HUDEP-2 (cell line): ENCODE measurements around the gene TERB1.
"Not testable (repeated sequence)": the region's sequence is repeated elsewhere in the genome, so short reads cannot be mapped to it uniquely, and the experiment has no call there.

Source experiments
- DNase-seq, 76 experiments: peaks; one replicate each; lab custom pipeline; 2025; ENCODE audit not compliant: unreplicated experiment in 76 of 76; lab: John Stamatoyannopoulos, UW

The TERB1 gene

GRCh38 chr16:66830422-66831404, 29.3 kb upstream of the TERB1 start, which contains the start of gene NAE1:
NAE1 (minus strand) TSS chr16:66830976; CDS start chr16:66830899, 77 bp downstream.
- DNase-seq: peak in 71 of 76 experiments; percentile 22 to 89 (median 73)

- DNase-seq: no peak
These were observed 22.6 kb upstream of the TERB1 start for GRCh38 chr16:66824006-66824405.

DNA sequence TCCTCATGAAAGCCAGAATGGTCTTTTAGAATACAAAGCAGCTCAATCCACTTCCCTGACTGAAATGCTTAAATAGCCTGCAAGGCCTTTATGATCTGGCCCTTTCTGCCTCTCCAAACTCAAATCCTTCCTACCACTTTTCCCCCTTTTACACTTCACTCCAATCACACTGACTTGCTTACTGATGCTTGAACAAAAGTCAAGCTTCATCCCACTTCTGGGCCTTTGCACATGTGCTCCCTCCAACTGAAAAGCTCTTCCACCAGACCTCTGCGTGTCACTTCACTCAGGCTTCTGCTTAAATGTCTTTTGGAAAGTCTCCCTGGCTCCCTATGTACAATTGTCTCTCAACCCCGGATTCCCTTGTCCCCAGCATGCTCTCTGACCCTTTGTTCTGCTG, 13.3 kb upstream of the TERB1 start:
- no peak for DNase-seq

GRCh38 chr16:66811043-66811442, 9.7 kb upstream of the TERB1 start:
- DNase-seq: no peak

DNA sequence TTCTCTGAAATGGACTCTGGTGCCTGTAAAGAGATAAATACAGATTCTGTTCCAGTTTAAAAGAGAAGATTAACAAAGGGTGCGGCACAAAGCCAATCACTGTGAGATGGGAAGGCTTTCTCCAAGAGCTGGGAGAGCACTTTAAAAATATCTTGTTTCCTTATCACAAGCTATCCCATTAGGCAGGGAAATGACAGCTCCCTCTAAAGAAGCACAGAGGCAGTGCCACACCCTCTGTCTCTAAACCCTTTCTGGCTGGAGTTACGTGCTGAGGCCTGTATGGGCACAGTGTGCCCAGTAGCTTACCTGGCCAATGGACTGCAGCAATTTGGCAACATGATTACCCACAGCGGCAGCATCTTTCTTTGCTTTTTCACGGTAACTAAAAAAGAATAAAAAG, 9.0 kb upstream of the TERB1 start:
- DNase-seq: no peak

GRCh38 chr16:66809765-66810164, 8.4 kb upstream of the TERB1 start:
- no peak for DNase-seq

DNA sequence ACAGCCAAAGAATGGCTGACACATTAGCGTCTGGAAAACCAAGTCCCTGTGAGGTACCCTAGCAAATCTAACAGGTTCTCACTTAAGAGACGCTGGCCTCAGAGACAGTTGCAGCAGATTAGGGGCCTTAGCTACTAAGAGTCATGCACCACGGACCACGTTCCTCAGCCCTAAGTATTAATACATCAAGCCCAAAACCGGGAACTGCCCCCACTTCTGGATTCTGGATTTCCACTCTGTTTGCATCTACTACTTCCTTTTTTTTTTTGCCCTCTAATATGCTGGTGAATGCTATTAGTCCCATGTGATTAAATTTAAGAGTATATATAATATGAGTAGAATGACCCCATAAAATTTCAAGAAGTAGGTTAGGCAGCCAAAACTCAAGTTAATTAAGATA, 775 bp upstream of the TERB1 start:
- DNase-seq: no peak

- no peak for DNase-seq
These were observed 528 bp downstream of the TERB1 start for GRCh38 chr16:66800856-66801255.

GRCh38 chr16:66798161-66798560, 3.2 kb downstream of the TERB1 start:
- DNase-seq: no peak

GRCh38 chr16:66793984-66794383, 7.4 kb downstream of the TERB1 start:
- DNase-seq: not testable (repeated sequence)

DNA sequence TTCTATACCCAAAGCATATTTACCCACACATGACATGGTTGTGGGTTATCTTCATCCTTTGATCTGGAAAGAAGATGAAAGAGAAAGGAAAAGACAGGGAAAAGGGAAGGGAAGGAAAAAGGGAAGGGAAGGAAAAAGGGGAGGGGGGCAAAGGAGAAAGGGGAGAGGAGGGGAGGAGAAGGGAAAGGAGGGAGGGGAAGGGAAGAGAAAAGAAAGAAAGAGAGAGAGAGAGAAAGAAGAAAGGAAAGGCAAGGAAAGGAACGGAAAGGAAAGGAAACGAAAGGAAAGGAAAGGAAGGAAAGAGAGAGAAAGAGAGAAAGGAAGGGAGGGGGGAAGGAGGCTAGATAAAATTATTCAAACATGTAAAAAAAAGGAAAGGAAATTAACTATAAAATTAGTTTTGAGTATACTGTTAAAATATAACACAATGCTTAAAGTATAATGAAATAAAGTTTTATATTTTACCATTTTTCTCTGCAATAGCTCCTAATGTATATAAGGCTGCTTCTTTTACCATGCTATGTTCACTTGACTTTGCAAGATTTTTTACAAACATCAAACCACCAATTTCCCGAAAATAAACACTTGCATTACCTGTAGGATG, 11.2 kb downstream of the TERB1 start:
- no peak for DNase-seq

DNA sequence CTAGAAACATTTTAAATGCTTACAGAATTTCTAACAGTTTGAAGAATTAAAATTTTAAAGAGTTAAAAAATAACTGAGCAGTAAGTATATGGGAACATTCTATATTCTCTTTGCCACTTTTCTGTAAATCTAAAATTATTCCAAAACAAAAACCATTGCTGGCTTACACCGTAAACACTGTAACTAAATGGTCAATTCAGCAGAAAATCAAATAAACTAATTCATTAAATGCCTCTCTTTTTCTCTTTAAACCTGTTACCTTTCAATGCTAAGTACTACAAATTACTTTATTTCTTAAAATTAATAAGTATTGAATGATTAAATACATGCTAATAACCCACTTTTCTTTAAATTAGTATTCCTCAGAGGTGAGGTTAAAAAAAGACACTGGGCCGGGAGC, 14.0 kb downstream of the TERB1 start:
- DNase-seq: no peak

DNA sequence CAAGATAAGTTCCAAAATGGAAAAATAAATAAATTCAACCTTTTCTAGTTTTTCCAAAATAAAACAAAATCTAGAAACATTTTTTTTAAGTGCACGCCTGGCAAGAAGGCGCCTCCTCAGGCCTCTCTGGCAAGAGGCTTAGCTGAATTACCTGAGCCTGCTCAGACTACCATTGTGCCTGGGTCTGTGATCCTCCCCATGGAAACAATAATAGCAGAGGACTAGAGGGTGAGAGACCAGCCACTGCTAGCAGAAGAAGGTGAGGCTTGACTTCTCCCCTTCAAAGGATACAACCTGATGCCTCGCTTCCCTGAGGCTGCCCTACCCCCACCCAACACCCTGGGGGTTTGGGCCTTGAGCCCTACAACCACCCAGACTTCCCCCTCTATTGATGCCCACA, 14.8 kb downstream of the TERB1 start:
- DNase-seq: no peak

DNA sequence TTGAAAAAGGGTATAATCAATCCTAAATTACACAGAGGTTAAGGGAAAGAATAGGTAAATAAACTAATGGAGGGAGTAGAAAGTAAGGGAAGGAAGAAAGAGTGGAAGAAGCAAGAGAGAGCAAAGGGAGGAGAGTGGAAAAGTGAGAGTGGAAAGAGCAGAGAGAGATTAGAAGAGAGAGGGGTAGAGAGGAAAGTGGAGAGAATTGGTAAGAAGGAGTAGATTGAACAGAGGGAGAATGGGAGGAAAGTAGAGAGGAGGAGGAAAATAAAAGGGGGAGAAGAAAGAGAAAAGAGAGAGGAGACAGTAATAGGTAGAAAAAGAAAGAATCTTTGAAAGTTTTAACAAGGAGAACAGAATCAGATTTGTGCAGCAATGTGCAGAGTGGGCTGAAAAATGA, 24.9 kb downstream of the TERB1 start:
- DNase-seq: no peak

GRCh38 chr16:66774981-66775380, 26.4 kb downstream of the TERB1 start:
- no peak for DNase-seq

- DNase-seq: no peak
These were observed 43.3 kb downstream of the TERB1 start for GRCh38 chr16:66758086-66758485.

DNA sequence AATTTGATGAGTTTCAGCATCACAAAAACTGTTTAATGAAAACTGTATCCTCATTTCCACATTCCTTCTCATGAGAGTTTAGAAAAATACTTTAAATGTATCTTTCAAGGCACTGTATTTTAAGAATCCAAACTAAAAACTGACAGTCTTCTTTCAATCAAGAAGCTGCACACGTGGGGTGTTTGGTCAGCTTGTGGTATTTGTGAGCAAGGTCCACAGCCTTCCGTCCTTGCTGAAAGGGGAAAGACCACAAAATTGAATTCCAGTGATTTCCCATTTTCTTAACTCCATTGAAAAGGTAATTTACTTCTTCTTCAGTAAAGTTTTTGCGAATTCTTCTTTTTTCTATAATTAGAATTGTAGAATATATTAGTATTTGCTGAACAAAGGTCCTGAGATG, 46.6 kb downstream of the TERB1 start:
- DNase-seq: no peak

- DNase-seq: no peak
These were observed 47.2 kb downstream of the TERB1 start for GRCh38 chr16:66754211-66754610.

- DNase-seq: no peak
These were observed 48.4 kb downstream of the TERB1 start for GRCh38 chr16:66752958-66753357.

DNA sequence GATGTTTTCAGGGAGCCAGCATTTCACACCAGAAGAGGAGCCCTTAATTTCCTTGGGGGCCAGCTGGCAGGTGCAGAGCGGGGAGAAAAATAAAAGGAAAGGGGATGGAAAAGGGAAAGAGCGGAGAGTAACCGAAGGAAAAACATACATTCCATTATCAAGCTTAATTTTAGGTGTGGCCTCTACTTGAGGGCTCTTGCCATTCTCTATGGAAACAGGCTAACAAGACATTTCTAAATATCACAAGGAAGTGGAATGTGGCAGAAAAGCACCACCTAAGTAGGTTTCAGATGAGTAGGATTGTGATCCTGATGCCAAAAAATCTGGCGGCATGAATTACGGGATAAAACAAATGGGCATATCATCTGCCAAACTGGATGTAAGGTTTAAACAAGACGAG, 49.0 kb downstream of the TERB1 start:
- no peak for DNase-seq

GRCh38 chr16:66751992-66752322, 49.4 kb downstream of the TERB1 start:
- no peak for DNase-seq
